ENCODE results near the gene INKA2. TPM values are rescaled to one million over a fixed set of nuclear protein-coding genes. Genes with fewer than 3 reads are reported as not detected.

Gene INKA2
- total RNA-seq, 1 experiment from 2014 or later = 0.54 TPM

DNA sequence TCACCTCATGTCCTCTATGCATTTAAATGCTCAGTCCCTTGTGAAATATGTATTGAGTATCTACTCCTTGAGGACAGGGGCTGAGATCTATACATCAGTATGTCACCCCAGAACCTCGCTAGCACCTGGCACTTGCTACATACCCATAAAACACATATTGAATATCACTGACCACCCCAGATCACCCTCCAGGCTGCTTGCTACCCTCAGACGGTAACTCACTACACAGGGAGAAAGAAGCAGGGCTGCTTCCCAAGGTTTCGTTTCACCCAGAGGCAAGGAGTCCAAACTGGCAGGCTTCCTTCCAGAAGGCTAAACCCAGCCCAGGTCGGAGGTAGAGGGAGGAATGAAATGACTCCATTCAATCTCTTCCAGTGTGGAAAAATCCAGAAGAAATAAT, 8.5 kb downstream of the INKA2 start:
- Histone ChIP-seq H3K4me1 (ENCODE audit: control insufficient read depth, insufficient read depth, low read length) (no peaks in the 10 kb centered on the region), H3K9me3 (ENCODE audit: control insufficient read depth, insufficient read depth, low read depth, low read length) (no peaks in the 10 kb centered on the region), H3K27me3 (ENCODE audit: control insufficient read depth, insufficient read depth, low read length) (no peaks in the 10 kb centered on the region; the same call in 1 of the 2 replicates), H3K36me3 (ENCODE audit: control insufficient read depth, insufficient read depth, low read length) (no peaks in the 10 kb centered on the region), H3K27ac (ENCODE audit: low read length) (no peak overlapping the region), H3K4me3 (ENCODE audit: low read depth in 2 of 2, low read length in 2 of 2) (no peak overlapping the region)
- ChIA-PET CTCF (no interaction called here), POLR2A (no interaction called here)
- no peak for ATAC-seq
- intact Hi-C loops (cut with micrococcal nuclease; ENCODE audit: unreplicated experiment) (no loop called here), in situ Hi-C loops (cut with HindIII; ENCODE audit: low pct_unique_long_range_greater_than_20kb, low sequenced_read_pairs) (no loop called here)
- TF ChIP-seq POLR2AphosphoS5 (IDR thresholded peaks at IDR 0.05; ENCODE audit: low read depth, low read length) (no peak), SIN3A (IDR thresholded peaks at IDR 0.05; ENCODE audit: borderline replicate concordance, insufficient read depth, low read depth, low read length) (no peak), TCF7L2 (IDR thresholded peaks at IDR 0.05; ENCODE audit: low read depth, low read length) (no peak)
- TF ChIP-seq, protein P1, sequence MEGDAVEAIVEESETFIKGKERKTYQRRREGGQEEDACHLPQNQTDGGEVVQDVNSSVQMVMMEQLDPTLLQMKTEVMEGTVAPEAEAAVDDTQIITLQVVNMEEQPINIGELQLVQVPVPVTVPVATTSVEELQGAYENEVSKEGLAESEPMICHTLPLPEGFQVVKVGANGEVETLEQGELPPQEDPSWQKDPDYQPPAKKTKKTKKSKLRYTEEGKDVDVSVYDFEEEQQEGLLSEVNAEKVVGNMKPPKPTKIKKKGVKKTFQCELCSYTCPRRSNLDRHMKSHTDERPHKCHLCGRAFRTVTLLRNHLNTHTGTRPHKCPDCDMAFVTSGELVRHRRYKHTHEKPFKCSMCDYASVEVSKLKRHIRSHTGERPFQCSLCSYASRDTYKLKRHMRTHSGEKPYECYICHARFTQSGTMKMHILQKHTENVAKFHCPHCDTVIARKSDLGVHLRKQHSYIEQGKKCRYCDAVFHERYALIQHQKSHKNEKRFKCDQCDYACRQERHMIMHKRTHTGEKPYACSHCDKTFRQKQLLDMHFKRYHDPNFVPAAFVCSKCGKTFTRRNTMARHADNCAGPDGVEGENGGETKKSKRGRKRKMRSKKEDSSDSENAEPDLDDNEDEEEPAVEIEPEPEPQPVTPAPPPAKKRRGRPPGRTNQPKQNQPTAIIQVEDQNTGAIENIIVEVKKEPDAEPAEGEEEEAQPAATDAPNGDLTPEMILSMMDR (IDR thresholded peaks at IDR 0.05) = no peak
- TF ChIP-seq, protein P2, sequence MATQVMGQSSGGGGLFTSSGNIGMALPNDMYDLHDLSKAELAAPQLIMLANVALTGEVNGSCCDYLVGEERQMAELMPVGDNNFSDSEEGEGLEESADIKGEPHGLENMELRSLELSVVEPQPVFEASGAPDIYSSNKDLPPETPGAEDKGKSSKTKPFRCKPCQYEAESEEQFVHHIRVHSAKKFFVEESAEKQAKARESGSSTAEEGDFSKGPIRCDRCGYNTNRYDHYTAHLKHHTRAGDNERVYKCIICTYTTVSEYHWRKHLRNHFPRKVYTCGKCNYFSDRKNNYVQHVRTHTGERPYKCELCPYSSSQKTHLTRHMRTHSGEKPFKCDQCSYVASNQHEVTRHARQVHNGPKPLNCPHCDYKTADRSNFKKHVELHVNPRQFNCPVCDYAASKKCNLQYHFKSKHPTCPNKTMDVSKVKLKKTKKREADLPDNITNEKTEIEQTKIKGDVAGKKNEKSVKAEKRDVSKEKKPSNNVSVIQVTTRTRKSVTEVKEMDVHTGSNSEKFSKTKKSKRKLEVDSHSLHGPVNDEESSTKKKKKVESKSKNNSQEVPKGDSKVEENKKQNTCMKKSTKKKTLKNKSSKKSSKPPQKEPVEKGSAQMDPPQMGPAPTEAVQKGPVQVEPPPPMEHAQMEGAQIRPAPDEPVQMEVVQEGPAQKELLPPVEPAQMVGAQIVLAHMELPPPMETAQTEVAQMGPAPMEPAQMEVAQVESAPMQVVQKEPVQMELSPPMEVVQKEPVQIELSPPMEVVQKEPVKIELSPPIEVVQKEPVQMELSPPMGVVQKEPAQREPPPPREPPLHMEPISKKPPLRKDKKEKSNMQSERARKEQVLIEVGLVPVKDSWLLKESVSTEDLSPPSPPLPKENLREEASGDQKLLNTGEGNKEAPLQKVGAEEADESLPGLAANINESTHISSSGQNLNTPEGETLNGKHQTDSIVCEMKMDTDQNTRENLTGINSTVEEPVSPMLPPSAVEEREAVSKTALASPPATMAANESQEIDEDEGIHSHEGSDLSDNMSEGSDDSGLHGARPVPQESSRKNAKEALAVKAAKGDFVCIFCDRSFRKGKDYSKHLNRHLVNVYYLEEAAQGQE (IDR thresholded peaks at IDR 0.05; ENCODE audit: insufficient read depth in 1 of 2, low read depth in 2 of 2, low read length in 1 of 2) = no peak
- BruUV-seq (replicated peaks) = no TSS peak
- no peak for DNase-seq (ENCODE audit: low read depth, low spot score)

DNA sequence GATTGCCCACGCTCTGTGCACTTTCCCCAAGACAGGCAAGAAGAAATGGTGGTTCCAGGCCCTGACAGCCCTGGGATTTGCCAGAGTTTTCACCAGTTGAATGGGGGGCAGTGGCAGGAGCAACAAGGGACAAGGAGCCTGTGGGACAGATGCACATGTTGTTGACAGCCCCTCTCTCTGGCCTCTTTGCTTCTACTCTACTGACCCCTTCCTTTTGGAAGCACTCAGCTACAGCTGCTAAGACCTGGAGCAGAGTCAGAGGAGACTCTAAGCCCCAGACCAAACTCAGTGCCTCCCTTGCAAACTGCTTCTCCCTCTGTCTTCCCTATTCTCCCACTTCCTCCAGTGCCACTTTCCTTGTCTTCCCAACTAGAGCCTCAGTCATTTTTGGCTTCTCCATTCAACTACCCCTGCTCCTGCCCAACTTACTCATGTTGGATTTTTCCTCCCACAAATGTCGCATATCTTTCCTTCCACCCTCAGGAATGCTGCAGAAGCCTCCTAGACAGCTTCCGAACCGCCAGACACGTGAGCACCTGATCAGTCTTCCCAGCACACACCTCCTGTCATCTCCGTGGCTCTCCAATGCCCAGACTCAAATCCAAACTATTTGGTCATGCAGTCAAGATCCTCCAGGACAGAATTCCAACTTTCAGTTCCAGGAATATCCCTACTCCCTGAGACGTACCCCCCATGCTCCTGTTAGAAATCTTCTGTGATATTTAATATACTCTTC, 9.1 kb downstream of the INKA2 start:
- DNase-seq (ENCODE audit: low read depth, low spot score) = no peak
- CTCF ChIA-PET = no interaction called here
- intact Hi-C loops (cut with micrococcal nuclease; ENCODE audit: unreplicated experiment) (no loop called here), in situ Hi-C loops (cut with HindIII; ENCODE audit: low pct_unique_long_range_greater_than_20kb, low sequenced_read_pairs) (no loop called here)
- no peak overlapping the region for H3K27ac ChIP-seq (ENCODE audit: low read length)
- POLR2A ChIA-PET = no interaction called here
- no TSS peak for BruUV-seq (replicated peaks)
- no peaks in the 10 kb centered on the region for H3K9me3 ChIP-seq (ENCODE audit: control insufficient read depth, insufficient read depth, low read depth, low read length)
- H3K4me3 ChIP-seq (ENCODE audit: low read depth in 2 of 2, low read length in 2 of 2) = no peak overlapping the region
- H3K27me3 ChIP-seq (ENCODE audit: control insufficient read depth, insufficient read depth, low read length) = no peaks in the 10 kb centered on the region; the same call in 1 of the 2 replicates
- no peaks in the 10 kb centered on the region for H3K4me1 ChIP-seq (ENCODE audit: control insufficient read depth, insufficient read depth, low read length)
- no peak for ATAC-seq
- H3K36me3 ChIP-seq (ENCODE audit: control insufficient read depth, insufficient read depth, low read length) = no peaks in the 10 kb centered on the region
- TF ChIP-seq, protein P1 (IDR thresholded peaks at IDR 0.05) = no peak
- TF ChIP-seq POLR2AphosphoS5 (IDR thresholded peaks at IDR 0.05; ENCODE audit: low read depth, low read length) (no peak), SIN3A (IDR thresholded peaks at IDR 0.05; ENCODE audit: borderline replicate concordance, insufficient read depth, low read depth, low read length) (no peak), TCF7L2 (IDR thresholded peaks at IDR 0.05; ENCODE audit: low read depth, low read length) (no peak)
- TF ChIP-seq, protein P2 (IDR thresholded peaks at IDR 0.05; ENCODE audit: insufficient read depth in 1 of 2, low read depth in 2 of 2, low read length in 1 of 2) = no peak

Data from Panc1 (cell line).